ENCODE results near the gene KCNK10.

KCNK10 gene

GRCh38 chr14:88179716-88180115 lies 143.4 kb downstream of the KCNK10 start:
- no peak for DNase-seq (ENCODE audit: low read depth)

GRCh38 chr14:88170333-88170732 lies 152.7 kb downstream of the KCNK10 start:
- DNase-seq (ENCODE audit: low read depth) = no peak

GRCh38 chr14:88168498-88169165 lies 154.4 kb downstream of the KCNK10 start:
- DNase-seq (ENCODE audit: low read depth) = no peak

- no peak for DNase-seq (ENCODE audit: low read depth)
Measured at GRCh38 chr14:88168025-88168424, 155.0 kb downstream of the KCNK10 start.

DNA sequence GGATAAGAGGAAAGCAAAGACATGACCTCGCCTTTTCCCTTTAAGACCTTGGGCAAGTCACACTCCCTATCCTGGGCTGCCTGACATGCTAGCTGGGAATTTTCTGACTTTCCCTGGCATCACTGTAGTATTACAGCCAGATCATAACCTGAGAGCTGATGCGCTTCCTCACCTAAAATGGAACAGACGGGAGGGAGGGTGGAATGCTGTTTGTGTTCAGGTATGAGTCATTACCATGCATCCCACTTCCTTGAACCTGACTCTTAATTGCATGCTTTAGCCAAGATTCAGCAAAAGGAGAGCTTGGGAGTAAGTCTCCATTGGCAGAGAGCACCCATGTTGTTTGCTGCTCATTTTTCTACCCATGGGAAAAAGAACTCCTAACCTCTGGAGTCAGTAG lies 156.5 kb downstream of the KCNK10 start:
- DNase-seq (ENCODE audit: low read depth) = no peak

GRCh38 chr14:88164906-88165534 lies 158.0 kb downstream of the KCNK10 start:
- no peak for DNase-seq (ENCODE audit: low read depth)

DNA sequence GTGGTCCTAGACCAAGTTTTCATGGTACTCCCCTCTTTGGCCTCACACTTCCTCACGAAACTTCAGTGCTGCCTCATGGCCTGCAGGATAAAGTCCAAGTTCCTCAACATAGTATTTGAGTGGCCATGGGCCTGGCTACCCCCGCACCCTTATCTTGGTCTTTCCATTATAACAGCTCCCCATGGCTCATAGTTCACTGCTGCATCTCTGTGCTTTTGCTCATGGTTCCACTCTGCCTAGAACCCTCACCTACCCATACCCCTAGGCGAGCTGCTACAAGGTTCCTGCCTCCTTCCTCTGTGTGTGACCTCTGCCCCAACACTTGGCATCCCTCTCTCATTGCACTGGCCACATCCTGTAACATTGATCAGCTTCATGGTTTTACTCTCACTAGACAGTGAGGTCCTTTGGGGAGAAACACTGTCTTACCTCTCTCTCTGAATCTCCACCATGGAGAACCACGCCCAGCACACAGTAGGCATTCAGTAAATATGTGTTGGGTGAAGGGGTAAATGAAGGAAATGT lies 159.3 kb downstream of the KCNK10 start:
- DNase-seq (ENCODE audit: low read depth) = no peak

GRCh38 chr14:88156127-88156526 lies 166.9 kb downstream of the KCNK10 start:
- DNase-seq (ENCODE audit: low read depth) = no peak

DNA sequence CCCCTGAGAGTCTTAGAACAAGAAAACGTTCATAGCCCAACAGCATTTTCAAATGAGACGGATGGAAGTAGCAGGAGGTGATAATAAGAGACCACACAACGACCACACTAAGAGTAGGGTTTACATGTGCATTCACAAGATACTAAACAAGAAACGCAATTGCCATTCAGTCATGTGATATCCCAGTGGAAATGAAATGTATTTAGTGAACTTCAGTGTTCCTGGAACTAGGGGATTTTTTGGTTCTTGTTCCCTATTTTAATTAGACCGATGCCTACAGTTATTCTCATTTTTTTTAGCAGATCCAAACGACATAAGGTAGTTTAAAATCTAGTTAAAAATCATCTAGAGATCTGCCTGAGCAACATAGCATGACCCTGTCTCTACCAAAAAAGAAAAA lies 168.1 kb downstream of the KCNK10 start:
- no peak for DNase-seq (ENCODE audit: low read depth)

DNA sequence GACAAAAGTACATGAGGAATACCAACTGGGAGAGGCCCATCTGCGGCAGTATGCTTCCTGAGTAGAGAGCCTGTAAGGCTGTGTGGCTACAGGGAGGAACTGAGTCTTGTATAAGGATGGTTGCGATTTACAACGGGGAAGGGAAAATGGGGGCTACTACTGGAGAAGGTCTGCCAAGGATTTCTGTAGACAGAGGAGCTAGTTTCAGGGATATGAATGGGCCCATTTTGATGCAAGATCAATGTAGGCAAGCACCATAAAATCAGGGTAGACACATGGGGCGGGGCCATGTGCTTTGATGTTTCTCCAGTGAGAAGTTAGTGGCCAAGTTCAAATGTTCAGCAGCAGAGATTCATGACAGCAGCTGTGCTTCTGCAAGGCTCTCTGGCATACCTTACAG lies 168.7 kb downstream of the KCNK10 start:
- DNase-seq (ENCODE audit: low read depth) = no peak

DNA sequence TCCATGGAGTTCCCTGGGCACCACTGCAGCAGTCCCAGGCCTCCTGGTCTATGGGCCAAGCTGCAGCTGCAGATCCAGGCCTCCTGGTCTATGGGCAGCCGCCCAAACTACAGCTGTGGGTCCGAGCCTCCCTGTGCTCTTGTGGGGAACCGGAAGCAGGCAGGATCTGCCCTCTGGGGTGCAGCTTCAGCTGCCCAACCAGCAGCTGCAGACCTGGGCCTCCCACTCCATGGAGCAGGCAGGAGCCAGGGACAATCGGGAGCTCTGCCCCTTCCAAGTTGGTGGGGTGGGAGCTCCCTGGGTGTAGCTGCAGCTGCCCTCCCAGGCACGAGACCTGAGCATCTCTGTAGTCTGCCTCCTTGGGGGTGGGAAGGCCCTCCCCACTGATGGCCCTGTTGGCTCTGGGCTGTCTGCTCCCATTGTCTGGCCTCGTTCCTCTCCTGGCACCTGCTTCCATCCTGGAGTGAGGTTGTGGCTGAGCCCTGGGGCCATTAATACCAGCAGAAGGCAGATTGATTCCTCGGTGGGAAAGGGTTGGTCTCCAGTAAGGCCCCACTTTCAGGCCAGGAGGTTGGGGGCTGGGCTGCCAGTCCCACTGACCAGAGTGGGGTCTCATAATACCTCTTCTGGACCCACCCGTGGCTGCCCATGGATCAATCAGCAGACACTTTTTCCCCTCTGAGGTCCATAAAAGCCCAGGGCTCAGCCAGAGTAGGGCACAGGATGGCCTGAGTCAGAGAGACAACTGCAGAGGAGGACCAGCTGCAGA lies 176.0 kb downstream of the KCNK10 start:
- no peak for DNase-seq (ENCODE audit: low read depth)

- no peak for DNase-seq (ENCODE audit: low read depth)
Measured at GRCh38 chr14:88143810-88144209, 179.3 kb downstream of the KCNK10 start.

GRCh38 chr14:88142997-88143396 lies 180.1 kb downstream of the KCNK10 start:
- no peak for DNase-seq (ENCODE audit: low read depth)

GRCh38 chr14:88140874-88141273 lies 182.2 kb downstream of the KCNK10 start:
- DNase-seq (ENCODE audit: low read depth) = no peak

- no peak for DNase-seq (ENCODE audit: low read depth)
Measured at GRCh38 chr14:88137327-88137726, 185.7 kb downstream of the KCNK10 start.
